ENCODE data around the gene ARGLU1.

The ARGLU1 gene

DNA sequence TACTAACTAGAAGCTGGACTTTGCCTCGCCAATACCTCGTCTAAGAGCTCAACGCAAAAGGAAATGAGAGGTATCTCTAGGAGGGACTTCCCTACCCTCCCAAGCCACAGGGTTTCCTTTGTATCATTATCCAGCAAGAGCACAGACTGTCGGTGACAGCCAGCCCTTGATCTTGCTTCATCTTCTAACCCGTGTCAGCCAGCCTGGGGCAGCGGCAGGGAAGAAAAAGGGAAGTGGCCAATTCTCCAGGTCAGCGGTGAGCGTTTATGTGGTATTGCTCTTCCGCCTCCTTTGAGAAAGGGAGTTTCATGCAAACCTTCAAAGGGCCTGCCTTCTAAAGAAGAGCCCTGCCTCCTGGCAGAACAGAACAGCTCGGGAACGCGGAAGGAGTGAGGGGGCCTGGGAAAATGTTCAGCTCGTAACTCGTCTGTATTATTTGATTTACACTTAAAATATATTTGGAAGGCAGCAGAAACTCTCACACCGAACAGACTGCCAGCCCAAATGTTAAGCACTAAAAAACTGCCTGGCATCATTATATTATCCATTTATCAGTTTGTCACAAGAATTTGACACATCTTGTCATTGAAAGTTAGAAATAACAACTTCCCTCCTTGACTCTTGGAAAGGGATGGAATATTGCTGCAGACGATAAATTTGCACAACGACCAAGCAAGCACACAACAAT lies 74.3 kb downstream of the ARGLU1 start:
- no peak overlapping the region for H2BK5ac ChIP-seq (ENCODE audit: low read length)
- no peak overlapping the region for H2AK5ac ChIP-seq (ENCODE audit: low read length)
- H3K4me2 ChIP-seq (ENCODE audit: low read length) = no peak overlapping the region
- H3K36me3 ChIP-seq (ENCODE audit: control insufficient read depth, insufficient read depth, low read length) = no peaks in the 10 kb centered on the region
- peaks cover 4% of the 10 kb centered on the region for H3K79me1 ChIP-seq (ENCODE audit: low read length)
- no peak overlapping the region for H2BK120ac ChIP-seq (ENCODE audit: low read depth, low read length)
- no peak overlapping the region for H3K27ac ChIP-seq (ENCODE audit: low read depth, low read length)
- H3K4me3 ChIP-seq (ENCODE audit: low read length) = no peak overlapping the region
- H3K79me2 ChIP-seq (ENCODE audit: control insufficient read depth, insufficient read depth, low read length) = peaks cover 2% of the 10 kb centered on the region
- no peak overlapping the region for H3K4ac ChIP-seq (ENCODE audit: low read depth, low read length)
- no peaks in the 10 kb centered on the region for H3K27me3 ChIP-seq (ENCODE audit: insufficient read depth, low read length, poor library complexity)
- WGBS (ENCODE audit: extremely low coverage, insufficient coverage, low lambda C conversion rate) = no CpG with 5 or more reads among the region's 17 CpGs
- H4K8ac ChIP-seq (ENCODE audit: low read depth, low read length) = no peak overlapping the region
- H3K56ac ChIP-seq (ENCODE audit: low read length) = no peak overlapping the region
- H3K18ac ChIP-seq (ENCODE audit: low read length) = no peak overlapping the region
- DNase-seq = no peak
- no peak overlapping the region for H3K23ac ChIP-seq (ENCODE audit: low read length)
- H2BK15ac ChIP-seq (replicated peaks; ENCODE audit: low read depth) = no peak overlapping the region
- no peak overlapping the region for H4K5ac ChIP-seq (ENCODE audit: low read length)
- H3K4me1 ChIP-seq (ENCODE audit: control insufficient read depth, low read depth, low read length) = no peaks in the 10 kb centered on the region
- no peak overlapping the region for H3K9ac ChIP-seq (ENCODE audit: low read length)

GRCh38 chr13:106492588-106493475 lies 75.1 kb downstream of the ARGLU1 start:
- H3K56ac ChIP-seq (ENCODE audit: low read length) = no peak overlapping the region
- H2BK120ac ChIP-seq (ENCODE audit: low read depth, low read length) = no peak overlapping the region
- no peak overlapping the region for H3K4me3 ChIP-seq (ENCODE audit: low read length)
- H3K36me3 ChIP-seq (ENCODE audit: control insufficient read depth, insufficient read depth, low read length) = no peaks in the 10 kb centered on the region
- H4K5ac ChIP-seq (ENCODE audit: low read length) = no peak overlapping the region
- H3K4me2 ChIP-seq (ENCODE audit: low read length) = no peak overlapping the region
- no peak overlapping the region for H3K18ac ChIP-seq (ENCODE audit: low read length)
- H3K27me3 ChIP-seq (ENCODE audit: insufficient read depth, low read length, poor library complexity) = no peaks in the 10 kb centered on the region
- no peak overlapping the region for H2AK5ac ChIP-seq (ENCODE audit: low read length)
- no peak overlapping the region for H2BK5ac ChIP-seq (ENCODE audit: low read length)
- no peak overlapping the region for H3K4ac ChIP-seq (ENCODE audit: low read depth, low read length)
- H3K4me1 ChIP-seq (ENCODE audit: control insufficient read depth, low read depth, low read length) = no peaks in the 10 kb centered on the region
- no peak overlapping the region for H3K23ac ChIP-seq (ENCODE audit: low read length)
- no peak overlapping the region for H3K27ac ChIP-seq (ENCODE audit: low read depth, low read length)
- peaks cover 4% of the 10 kb centered on the region for H3K79me1 ChIP-seq (ENCODE audit: low read length)
- no peak overlapping the region for H4K8ac ChIP-seq (ENCODE audit: low read depth, low read length)
- no peak overlapping the region for H2BK15ac ChIP-seq (replicated peaks; ENCODE audit: low read depth)
- WGBS (ENCODE audit: extremely low coverage, insufficient coverage, low lambda C conversion rate) = no CpG with 5 or more reads among the region's 54 CpGs
- no peak for DNase-seq
- H3K9ac ChIP-seq (ENCODE audit: low read length) = no peak overlapping the region
- peaks cover 2% of the 10 kb centered on the region for H3K79me2 ChIP-seq (ENCODE audit: control insufficient read depth, insufficient read depth, low read length)

GRCh38 chr13:106491928-106492587 lies 75.9 kb downstream of the ARGLU1 start:
- WGBS (ENCODE audit: extremely low coverage, insufficient coverage, low lambda C conversion rate) = no CpG with 5 or more reads among the region's 14 CpGs
- no peak overlapping the region for H3K27ac ChIP-seq (ENCODE audit: low read depth, low read length)
- H3K36me3 ChIP-seq (ENCODE audit: control insufficient read depth, insufficient read depth, low read length) = no peaks in the 10 kb centered on the region

More at GRCh38 chr13:106491928-106492587, 75.9 kb downstream of the ARGLU1 start:
- no peak overlapping the region for H2BK15ac ChIP-seq (replicated peaks; ENCODE audit: low read depth)
- H3K4me1 ChIP-seq (ENCODE audit: control insufficient read depth, low read depth, low read length) = no peaks in the 10 kb centered on the region
- H4K5ac ChIP-seq (ENCODE audit: low read length) = no peak overlapping the region
- H3K79me2 ChIP-seq (ENCODE audit: control insufficient read depth, insufficient read depth, low read length) = peaks cover 2% of the 10 kb centered on the region
- no peak overlapping the region for H2BK120ac ChIP-seq (ENCODE audit: low read depth, low read length)
- no peak overlapping the region for H3K23ac ChIP-seq (ENCODE audit: low read length)
- no peak overlapping the region for H3K4me2 ChIP-seq (ENCODE audit: low read length)
- no peak overlapping the region for H3K9ac ChIP-seq (ENCODE audit: low read length)
- no peaks in the 10 kb centered on the region for H3K27me3 ChIP-seq (ENCODE audit: insufficient read depth, low read length, poor library complexity)
- no peak overlapping the region for H2AK5ac ChIP-seq (ENCODE audit: low read length)
- H3K56ac ChIP-seq (ENCODE audit: low read length) = no peak overlapping the region
- no peak overlapping the region for H4K8ac ChIP-seq (ENCODE audit: low read depth, low read length)
- DNase-seq = no peak
- H3K4me3 ChIP-seq (ENCODE audit: low read length) = no peak overlapping the region
- no peak overlapping the region for H2BK5ac ChIP-seq (ENCODE audit: low read length)
- no peak overlapping the region for H3K18ac ChIP-seq (ENCODE audit: low read length)
- H3K79me1 ChIP-seq (ENCODE audit: low read length) = peaks cover 4% of the 10 kb centered on the region
- no peak overlapping the region for H3K4ac ChIP-seq (ENCODE audit: low read depth, low read length)

Measured in mesendoderm (in vitro differentiated cells).